Hematopoietic multipotent progenitor cell treated with erythropoietin and hydrocortisone succinate and interleukin-3 and kit ligand, for 15 days (in vitro differentiated cells): Measurements from ENCODE around the gene NTSR1.
A peak's percentile ranks its signal among the peaks of the same experiment; 100 is the strongest.

Experiments used
- DNase-seq: peaks from one replicate; pipeline ENCODE4 v3.0.0-alpha.2; 2015; ENCODE audit warnings: low spot score

Gene NTSR1

DNA sequence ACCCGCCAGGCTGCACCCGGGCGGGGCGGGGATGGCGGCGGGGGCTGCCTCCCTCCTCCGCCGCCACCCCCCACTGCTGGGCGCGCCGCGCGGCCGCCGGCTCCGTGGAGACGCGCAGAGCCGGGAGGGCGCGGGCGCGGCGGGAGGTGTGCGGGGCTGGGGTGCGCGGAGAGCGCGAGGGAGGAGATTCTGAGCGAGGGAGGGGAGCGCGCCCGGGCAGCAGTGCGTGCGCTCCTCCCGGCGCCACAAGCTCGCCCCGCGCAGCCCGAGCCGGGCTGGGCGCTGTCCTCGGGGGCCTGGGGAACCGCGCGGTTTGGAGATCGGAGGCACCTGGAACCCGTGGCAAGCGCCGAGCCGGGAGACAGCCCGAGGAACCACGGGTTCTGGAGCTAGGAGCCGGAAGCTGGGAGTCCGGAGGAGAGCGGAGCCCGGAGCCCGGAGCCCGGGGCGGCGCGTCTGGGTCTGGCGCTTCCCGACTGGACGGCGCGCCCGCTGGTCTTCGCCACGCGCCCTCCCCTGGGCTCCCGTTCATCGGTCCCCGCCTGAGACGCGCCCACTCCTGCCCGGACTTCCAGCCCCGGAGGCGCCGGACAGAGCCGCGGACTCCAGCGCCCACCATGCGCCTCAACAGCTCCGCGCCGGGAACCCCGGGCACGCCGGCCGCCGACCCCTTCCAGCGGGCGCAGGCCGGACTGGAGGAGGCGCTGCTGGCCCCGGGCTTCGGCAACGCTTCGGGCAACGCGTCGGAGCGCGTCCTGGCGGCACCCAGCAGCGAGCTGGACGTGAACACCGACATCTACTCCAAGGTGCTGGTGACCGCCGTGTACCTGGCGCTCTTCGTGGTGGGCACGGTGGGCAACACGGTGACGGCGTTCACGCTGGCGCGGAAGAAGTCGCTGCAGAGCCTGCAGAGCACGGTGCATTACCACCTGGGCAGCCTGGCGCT is at the start of gene NTSR1:
TSS of gene NTSR1 (plus strand) at position 246 of the 946 bp plus-strand sequence. CDS start at position 618, 372 bp downstream.
- DNase-seq: no peak

DNA sequence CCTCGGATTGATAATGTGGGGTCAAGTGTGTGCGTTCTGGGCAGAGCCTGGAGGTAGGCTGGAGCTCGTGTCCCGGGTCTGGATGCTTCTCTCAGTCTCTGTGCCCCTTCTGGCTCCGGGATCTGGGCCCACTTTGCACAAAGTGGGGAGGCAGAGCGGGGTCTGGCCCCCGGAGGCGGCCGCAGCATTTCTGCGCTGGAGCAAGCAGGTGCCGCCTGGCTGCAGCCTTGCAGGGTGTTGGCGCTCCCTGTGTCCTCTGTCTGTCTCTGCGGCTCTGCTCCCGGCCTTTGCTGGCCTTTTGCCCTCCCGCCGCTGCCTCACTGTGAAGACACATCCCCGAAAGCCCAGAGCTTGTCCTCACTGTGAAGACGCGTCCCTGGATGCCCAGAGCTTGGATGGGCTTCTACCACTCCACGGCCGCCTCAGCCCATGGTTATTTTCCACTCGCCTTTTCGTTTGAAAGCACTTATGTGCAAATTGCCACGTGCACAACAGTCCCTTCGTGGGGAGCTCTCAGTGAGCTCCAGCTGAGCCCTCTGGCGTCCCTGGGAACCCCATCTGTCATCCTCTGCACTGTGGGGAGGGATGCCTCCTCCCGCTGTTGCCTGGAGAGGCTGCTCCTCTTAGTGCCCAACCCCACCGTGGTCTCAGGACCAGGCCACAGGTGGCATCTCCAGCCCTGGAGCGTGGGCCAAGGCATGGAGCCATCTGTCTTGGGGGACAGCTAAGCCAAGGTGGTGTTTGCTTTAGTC is 49.0 kb upstream of the NTSR1 start:
- DNase-seq: no peak

DNA sequence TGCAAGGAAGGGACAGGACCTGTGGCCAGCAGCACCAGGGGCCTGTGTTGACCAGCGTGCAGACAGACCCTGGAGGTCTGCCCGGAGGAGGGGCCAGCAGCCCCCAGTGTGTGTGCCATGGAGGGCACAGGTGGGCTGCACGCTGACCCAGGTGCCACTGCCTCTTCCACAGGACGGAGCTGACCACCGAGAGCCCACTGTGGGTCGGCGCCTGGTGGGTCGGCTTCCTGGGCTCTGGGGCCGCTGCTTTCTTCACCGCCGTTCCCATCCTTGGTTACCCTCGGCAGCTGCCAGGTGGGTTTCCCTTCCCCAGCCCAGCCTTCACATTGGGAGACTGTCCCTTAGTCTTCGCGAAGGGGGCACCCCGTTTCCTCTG is 48.4 kb upstream of the NTSR1 start:
- DNase-seq: no peak

DNA sequence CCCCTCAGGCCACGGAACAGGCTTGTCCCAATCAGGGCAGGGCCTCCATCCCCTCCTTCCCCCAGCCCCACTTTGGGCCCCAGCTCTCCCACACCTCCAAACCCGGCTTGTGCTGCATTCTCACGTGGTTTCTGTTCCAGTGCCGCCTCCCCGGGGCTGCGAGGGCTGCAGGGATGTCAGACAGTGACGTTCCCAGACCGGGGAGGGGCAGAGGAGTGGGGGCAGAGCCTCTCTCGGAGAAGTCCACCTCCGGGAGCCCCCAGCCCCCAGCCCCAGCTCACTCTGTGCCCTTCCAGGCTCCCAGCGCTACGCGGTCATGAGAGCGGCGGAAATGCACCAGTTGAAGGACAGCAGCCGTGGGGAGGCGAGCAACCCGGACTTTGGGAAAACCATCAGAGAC is 47.9 kb upstream of the NTSR1 start:
- no peak for DNase-seq

GRCh38 chr20:62661647-62662046 is 47.0 kb upstream of the NTSR1 start:
- no peak for DNase-seq

DNA sequence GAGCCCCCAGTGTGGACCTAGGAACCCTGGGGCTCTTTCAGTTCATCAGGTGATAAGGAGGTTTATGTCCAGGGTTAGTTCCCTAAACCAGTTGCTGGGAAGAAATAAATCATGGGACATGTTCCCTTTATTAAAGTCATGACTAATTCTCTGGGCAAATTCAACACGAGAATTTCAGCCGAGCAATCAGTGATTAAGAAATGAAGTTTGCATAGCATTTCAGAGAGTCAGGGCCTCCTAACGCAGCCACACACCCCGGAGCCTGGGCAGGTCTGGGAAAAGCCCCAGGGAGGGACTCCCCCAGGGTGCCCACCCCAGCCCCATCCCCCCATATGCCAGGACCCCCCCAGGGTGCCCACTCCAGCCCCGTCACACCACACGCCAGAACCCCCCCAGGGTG is 46.2 kb upstream of the NTSR1 start:
- DNase-seq: no peak

DNA sequence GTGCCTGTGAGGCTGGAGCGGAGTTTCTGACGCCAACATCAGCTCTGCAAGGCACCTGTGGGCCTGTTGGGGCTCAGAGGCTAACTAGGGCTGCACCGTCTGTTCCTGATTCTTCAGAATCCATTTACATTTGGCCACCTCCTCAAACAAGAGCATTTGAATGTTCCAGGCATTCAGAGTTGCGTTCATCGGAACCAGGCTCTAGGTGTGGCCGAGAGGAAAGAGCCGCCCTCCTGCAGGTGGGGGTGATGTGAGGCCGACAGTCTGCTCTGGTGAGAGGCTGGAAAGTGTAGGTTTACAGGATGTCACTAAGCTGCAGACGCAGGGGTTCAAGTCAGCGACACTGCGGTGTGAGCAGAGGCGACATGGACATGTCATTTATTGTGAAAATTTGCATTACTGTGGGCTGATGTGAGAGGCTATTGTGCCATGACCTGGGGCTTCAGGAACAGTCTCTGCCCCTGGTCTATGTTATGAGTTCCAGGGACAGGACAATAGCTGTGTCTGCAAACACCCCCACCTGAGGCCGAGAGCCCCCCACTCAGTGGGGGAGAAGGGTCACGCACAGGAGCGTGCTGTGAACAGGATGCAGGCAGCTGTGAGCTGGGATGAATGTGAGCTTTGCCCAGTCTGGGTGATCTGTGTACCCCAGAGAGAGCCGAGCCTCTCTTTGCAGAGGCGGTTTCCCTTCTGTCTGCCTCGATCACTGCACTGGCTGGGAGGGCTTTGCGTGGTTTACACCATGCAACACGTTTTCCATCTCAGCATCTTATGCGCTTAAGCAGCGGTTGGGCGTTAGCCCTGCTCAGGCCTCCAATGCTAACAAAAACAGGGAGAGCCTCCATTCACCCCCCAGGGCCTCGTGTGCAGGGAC is 45.3 kb upstream of the NTSR1 start:
- DNase-seq: no peak

DNA sequence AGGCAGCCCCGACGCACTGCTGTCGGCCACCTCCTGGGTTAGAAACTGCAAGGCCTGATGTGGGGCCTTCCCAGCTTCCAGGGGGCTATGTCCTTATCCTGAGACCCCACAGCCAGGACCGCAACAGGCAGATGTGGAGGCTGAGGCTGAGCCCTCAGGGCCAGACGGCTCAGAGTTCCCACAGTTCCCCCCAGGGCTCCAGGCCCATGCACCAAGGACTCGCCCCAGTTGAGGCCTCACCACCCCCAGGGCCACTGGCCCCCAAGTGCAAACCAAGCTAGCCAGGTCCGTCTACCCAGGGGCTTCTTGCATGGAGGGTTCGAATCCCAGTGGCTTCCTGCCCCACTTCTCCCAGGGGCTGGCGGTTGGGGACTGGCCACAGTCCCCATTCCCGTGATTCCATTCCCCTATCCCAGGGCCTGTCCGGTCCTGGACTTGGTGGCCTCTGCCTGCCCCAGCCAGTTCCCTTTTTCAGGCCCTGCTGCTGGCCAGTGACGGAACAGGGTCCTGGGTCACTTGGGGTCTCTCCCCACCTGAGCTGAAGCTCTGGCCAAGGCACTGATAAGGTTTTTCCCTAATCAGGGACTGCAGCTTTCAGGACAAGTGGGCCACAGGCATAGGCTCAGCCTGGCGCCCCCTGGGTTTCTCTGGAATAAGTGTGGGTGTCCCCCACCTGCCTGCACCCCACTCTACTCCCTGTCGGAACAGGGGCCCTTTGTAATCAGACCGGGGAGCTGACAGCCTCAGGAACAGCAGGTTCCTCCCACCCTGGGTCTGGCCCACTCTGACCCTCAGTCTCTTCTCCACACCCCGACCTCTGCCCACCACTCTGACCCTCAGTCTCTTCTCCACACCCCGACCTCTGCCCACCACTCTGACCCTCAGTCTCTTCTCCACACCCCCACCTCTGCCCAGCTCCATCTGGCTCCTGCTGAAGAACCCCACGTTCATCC is 44.3 kb upstream of the NTSR1 start:
- DNase-seq: no peak

DNA sequence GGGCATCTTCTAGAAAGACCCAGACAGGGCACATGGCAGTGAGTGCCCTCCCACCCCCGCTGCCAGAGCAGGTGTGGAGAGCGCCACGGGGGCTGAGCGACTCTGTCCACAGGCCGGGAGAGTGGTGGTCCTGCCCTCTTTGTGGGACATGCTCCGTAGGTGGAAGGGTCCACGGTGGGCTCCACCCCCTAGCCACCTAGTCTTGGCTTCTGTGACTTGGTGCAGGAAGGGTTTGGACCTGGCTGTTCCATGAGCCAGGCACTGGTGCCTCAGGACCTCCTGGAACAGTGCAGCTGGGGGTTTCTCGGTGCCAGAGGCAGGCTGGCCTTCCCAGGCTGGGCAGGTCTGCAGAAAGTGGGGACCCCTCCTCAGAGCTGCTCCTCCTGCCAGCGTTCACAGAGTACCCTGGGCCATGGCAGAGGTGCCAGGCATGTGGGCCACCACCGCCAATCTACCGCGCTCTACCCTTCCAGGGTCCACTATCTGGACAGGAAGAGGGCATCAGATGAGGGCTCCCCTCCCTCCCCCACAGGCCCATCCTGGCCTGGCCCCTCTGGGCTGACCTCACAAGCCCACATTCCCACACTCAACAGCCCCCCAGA is 43.4 kb upstream of the NTSR1 start:
- no peak for DNase-seq

DNA sequence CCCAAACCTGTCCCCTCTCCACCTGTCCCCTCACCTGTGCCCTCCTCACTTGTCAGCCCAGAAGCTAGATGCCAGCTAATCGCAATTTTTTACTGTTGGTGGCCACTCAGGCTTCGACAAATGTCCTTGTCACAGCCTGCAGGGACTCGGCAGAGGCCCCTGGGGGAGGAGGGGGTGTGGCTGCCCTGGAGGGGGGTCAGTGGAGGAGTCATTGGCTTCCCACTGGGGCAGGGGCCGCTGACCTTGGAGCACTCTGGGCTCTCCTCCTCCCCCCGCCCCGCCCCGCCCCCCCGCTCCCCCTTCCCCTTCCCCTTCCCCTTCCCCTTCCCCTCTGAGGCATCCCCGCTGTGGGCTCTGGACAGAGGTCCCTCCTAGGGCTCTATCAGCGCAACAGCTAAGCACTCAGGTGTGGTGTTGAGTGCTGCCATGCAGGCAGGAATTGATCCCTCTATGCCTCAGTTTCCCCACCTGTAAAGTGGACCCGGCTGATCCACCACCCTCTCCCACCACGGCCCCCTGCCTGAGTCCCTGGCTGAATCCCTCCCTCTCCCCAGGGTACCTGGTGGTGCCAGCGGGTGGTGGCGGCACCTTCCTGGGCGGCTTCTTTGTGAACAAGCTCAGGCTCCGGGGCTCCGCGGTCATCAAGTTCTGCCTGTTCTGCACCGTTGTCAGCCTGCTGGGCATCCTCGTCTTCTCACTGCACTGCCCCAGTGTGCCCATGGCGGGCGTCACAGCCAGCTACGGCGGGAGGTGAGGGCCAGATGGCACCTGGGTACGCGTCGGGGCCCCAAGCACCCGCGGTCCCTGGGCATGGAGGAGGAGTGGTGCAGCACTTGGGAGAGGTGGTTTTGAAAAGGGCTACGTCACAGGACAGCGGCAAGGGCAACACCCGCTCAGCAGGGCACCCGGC is 42.6 kb upstream of the NTSR1 start:
- no peak for DNase-seq

- no peak for DNase-seq
Observed at GRCh38 chr20:62666736-62667529, 41.7 kb upstream of the NTSR1 start.

DNA sequence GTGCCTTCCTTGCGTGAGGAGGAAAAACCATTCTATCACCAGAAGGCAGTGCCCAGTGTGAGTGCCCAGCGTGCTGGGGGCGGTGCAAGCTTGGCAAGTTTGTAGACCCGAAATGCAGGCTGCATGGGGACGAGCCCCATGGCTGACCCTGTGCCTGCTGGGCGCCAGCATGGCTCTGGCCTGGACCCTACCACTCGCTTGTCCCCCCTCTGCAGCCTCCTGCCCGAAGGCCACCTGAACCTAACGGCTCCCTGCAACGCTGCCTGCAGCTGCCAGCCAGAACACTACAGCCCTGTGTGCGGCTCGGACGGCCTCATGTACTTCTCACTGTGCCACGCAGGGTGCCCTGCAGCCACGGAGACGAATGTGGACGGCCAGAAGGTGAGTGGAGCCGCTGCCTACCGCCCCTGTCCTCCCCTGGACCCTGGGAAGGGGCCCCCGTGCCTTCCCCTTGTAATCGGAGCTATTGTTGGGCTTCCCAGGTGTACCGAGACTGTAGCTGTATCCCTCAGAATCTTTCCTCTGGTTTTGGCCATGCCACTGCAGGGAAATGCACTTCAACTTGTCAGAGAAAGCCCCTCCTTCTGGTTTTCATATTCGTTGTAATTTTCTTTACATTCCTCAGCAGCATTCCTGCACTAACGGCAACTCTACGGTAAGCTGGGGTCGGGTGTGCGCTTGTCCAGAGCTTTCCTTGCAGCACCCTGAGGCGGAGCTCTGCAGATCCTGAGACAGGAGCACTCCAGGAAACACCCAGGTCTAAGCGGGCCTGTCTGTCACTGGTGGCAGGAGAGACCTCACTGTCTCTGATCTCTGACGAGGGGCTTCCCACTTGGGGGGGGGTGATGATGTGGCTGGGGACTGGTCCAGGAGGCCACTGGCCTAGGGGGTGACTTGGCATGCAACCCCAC is 40.9 kb upstream of the NTSR1 start:
- no peak for DNase-seq

DNA sequence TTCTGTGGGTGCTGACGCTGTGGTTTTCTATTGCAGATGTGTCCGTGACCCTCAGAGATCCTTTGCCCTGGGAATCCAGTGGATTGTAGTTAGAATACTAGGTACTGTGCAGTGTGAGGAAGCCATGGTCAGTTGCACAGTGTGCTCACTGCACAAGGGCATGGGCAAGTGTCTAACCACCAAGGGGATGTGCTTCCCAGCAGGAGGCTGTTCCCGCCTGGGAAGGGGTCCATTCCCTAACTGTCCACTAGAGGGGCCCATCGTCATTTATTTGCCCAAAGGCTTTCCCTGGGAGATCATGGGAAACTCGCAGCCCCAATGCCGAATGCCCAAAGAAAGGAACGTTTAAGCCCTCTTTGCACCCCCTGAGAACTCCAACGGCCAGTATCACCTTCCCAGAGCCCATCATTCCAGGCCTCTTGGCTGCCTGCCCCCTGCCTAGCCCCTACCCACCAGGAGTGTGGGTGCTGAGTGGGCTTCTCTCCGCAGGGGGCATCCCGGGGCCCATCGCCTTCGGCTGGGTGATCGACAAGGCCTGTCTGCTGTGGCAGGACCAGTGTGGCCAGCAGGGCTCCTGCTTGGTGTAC is 40.1 kb upstream of the NTSR1 start:
- DNase-seq: peak; percentile 48

GRCh38 chr20:62669249-62669648 is 39.4 kb upstream of the NTSR1 start:
- DNase-seq: no peak

DNA sequence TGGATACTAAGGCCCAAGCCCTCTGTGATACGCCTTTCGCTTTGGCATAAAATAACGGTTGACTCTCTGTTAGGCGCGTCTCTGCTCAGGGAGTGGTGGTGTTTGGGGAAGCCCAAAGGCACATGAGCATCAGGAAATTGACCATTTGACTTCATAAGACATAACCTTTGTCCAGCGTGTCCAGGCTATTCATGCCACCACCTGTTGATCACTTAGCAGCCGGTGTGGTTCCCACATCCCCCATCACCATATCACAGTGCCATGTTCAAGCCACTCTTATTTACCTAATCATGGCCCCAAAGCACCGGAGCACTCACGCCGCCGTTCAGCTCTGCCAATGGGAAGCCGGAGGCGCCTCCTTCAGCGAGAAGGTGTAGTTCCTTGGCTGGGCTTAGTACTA is 38.5 kb upstream of the NTSR1 start:
- DNase-seq: no peak

DNA sequence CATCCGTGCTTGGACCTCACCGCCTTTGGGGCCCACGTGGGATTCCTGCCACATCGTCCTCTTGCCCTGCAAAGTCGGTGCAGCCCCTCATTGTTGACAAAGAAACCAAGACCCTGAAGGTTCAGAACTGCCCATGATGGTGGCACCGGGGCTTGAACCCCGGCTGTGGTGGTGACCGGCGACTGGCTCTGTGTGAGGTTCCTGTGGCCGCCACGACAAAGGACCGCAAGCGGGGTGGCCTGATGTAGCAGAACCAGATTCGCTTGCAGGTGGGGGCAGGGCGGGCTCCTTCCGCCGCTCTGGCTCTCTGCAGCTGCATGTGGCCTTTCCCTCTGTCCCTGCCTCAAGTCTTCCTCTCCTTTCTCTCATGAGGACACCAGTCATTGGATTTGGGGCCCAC is 37.6 kb upstream of the NTSR1 start:
- DNase-seq: no peak

- DNase-seq: no peak
Observed at GRCh38 chr20:62671765-62672164, 36.9 kb upstream of the NTSR1 start.
